Measurements from ENCODE around the gene RIC3. TPM values are rescaled to one million over a fixed set of nuclear protein-coding genes. Genes with fewer than 3 reads are reported as not detected.

Gene RIC3
- total RNA-seq, 2 experiments from 2014 or later, result 6.3 to 6.8 TPM

- no peaks in the 10 kb centered on the region for H3K36me3 Mint-ChIP-seq (ENCODE audit: low read depth)
- no peaks in the 10 kb centered on the region for H3K27me3 Mint-ChIP-seq (ENCODE audit: low read depth)
- no peaks in the 10 kb centered on the region for H3K9me3 Mint-ChIP-seq
- no peak overlapping the region for H3K4me3 Mint-ChIP-seq
- H3K27ac Mint-ChIP-seq, result no peak overlapping the region
- peaks cover 2% of the 10 kb centered on the region for H3K4me1 Mint-ChIP-seq (ENCODE audit: low read depth)
- intact Hi-C loops (cut with micrococcal nuclease), result loop anchor here (1.0 to 10.0 kb wide), 2 partner anchors 60 to 408 kb away; no protein-coding TSS in a partner anchor
- CTCF ChIA-PET, result interaction anchor here (0.6 to 10.8 kb wide), 6 partner anchors 11 to 543 kb away, joined by 3 to 90 read pairs (median 4); no protein-coding TSS in a partner anchor
- peak; percentile 69 for DNase-seq
Measured at GRCh38 chr11:8092587-8093424, 76.0 kb downstream of the RIC3 start.

- Mint-ChIP-seq H3K36me3 (ENCODE audit: low read depth) (no peaks in the 10 kb centered on the region), H3K27me3 (ENCODE audit: low read depth) (no peaks in the 10 kb centered on the region), H3K4me3 (no peak overlapping the region), H3K27ac (no peak overlapping the region), H3K4me1 (ENCODE audit: low read depth) (peaks cover 2% of the 10 kb centered on the region), H3K9me3 (no peaks in the 10 kb centered on the region)
- intact Hi-C loops (cut with micrococcal nuclease), result loop anchor here (1.0 to 10.0 kb wide), 4 partner anchors 58 to 407 kb away; no protein-coding TSS in a partner anchor
- DNase-seq, result no peak
- CTCF ChIA-PET, result interaction anchor here (0.6 to 10.8 kb wide), 9 partner anchors 8 to 199 kb away, joined by 3 to 90 read pairs (median 5); no protein-coding TSS in a partner anchor
Measured at GRCh38 chr11:8091721-8092120, 77.1 kb downstream of the RIC3 start.

- peak; percentile 60 for DNase-seq
- no peaks in the 10 kb centered on the region for H3K36me3 Mint-ChIP-seq (ENCODE audit: low read depth)
- H3K4me3 Mint-ChIP-seq, result no peak overlapping the region
- CTCF ChIA-PET, result interaction anchor here (1.0 to 10.8 kb wide), 14 partner anchors 9 to 198 kb away, joined by 3 to 90 read pairs (median 4); no protein-coding TSS in a partner anchor
- peaks cover 2% of the 10 kb centered on the region for H3K4me1 Mint-ChIP-seq (ENCODE audit: low read depth)
- intact Hi-C loops (cut with micrococcal nuclease), result loop anchor here (1.0 to 10.0 kb wide), 3 partner anchors 84 to 406 kb away; no protein-coding TSS in a partner anchor
- no peaks in the 10 kb centered on the region for H3K9me3 Mint-ChIP-seq
- no peak overlapping the region for H3K27ac Mint-ChIP-seq
- peaks cover under 1% of the 10 kb centered on the region for H3K27me3 Mint-ChIP-seq (ENCODE audit: low read depth)
Measured at GRCh38 chr11:8090756-8091155, 78.1 kb downstream of the RIC3 start.

- no peaks in the 10 kb centered on the region for H3K9me3 Mint-ChIP-seq
- intact Hi-C loops (cut with micrococcal nuclease), result loop anchor here (2.0 to 10.0 kb wide), 2 partner anchors 197 to 405 kb away; no protein-coding TSS in a partner anchor
- H3K4me3 Mint-ChIP-seq, result no peak overlapping the region
- peaks cover 2% of the 10 kb centered on the region for H3K4me1 Mint-ChIP-seq (ENCODE audit: low read depth)
- CTCF ChIA-PET, result interaction anchor here (0.6 to 10.8 kb wide), 14 partner anchors 8 to 197 kb away, joined by 3 to 90 read pairs (median 4); no protein-coding TSS in a partner anchor
- DNase-seq, result no peak
- peaks cover 4% of the 10 kb centered on the region for H3K27me3 Mint-ChIP-seq (ENCODE audit: low read depth)
- H3K27ac Mint-ChIP-seq, result no peak overlapping the region
- H3K36me3 Mint-ChIP-seq (ENCODE audit: low read depth), result no peaks in the 10 kb centered on the region
Measured at GRCh38 chr11:8089791-8090510, 78.9 kb downstream of the RIC3 start.

GRCh38 chr11:8087756-8088155, 81.1 kb downstream of the RIC3 start:
- no peaks in the 10 kb centered on the region for H3K9me3 Mint-ChIP-seq
- intact Hi-C loops (cut with micrococcal nuclease), result loop anchor here (1.0 kb wide), 1 partner anchor 81 kb away; no protein-coding TSS in a partner anchor
- H3K27ac Mint-ChIP-seq, result no peak overlapping the region
- no peak for DNase-seq
- H3K4me3 Mint-ChIP-seq, result no peak overlapping the region
- peaks cover 18% of the 10 kb centered on the region for H3K27me3 Mint-ChIP-seq (ENCODE audit: low read depth)
- H3K4me1 Mint-ChIP-seq (ENCODE audit: low read depth), result peaks cover 2% of the 10 kb centered on the region
- CTCF ChIA-PET, result interaction anchor here (1.5 to 10.8 kb wide), 5 partner anchors 11 to 101 kb away, joined by 3 to 90 read pairs (median 8); partner anchors contain the start of gene EIF3F
- no peaks in the 10 kb centered on the region for H3K36me3 Mint-ChIP-seq (ENCODE audit: low read depth)

GRCh38 chr11:8087185-8087584, 81.6 kb downstream of the RIC3 start:
- intact Hi-C loops (cut with micrococcal nuclease), result loop anchor here (1.0 kb wide), 1 partner anchor 81 kb away; no protein-coding TSS in a partner anchor
- DNase-seq, result peak; percentile 15
- CTCF ChIA-PET, result interaction anchor here (1.2 to 10.8 kb wide), 5 partner anchors 9 to 100 kb away, joined by 3 to 69 read pairs (median 4); partner anchors contain the start of gene EIF3F

GRCh38 chr11:8086571-8086970, 82.3 kb downstream of the RIC3 start:
- peaks cover 29% of the 10 kb centered on the region for H3K27me3 Mint-ChIP-seq (ENCODE audit: low read depth)
- no peaks in the 10 kb centered on the region for H3K36me3 Mint-ChIP-seq (ENCODE audit: low read depth)
- CTCF ChIA-PET, result interaction anchor here (0.7 to 10.8 kb wide), 5 partner anchors 9 to 63 kb away, joined by 3 to 69 read pairs (median 4); no protein-coding TSS in a partner anchor
- H3K9me3 Mint-ChIP-seq, result no peaks in the 10 kb centered on the region
- no peaks in the 10 kb centered on the region for H3K4me1 Mint-ChIP-seq (ENCODE audit: low read depth)
- no peak for DNase-seq
- no peak overlapping the region for H3K27ac Mint-ChIP-seq
- intact Hi-C loops (cut with micrococcal nuclease), result no loop called here
- H3K4me3 Mint-ChIP-seq, result no peak overlapping the region

More at GRCh38 chr11:8087185-8087584, 81.6 kb downstream of the RIC3 start:
- Mint-ChIP-seq H3K27me3 (ENCODE audit: low read depth) (peaks cover 23% of the 10 kb centered on the region), H3K27ac (no peak overlapping the region), H3K36me3 (ENCODE audit: low read depth) (no peaks in the 10 kb centered on the region), H3K9me3 (no peaks in the 10 kb centered on the region), H3K4me3 (no peak overlapping the region), H3K4me1 (ENCODE audit: low read depth) (no peaks in the 10 kb centered on the region)

- DNase-seq, result no peak
- intact Hi-C loops (cut with micrococcal nuclease), result no loop called here
- H3K4me3 Mint-ChIP-seq, result no peak overlapping the region
- H3K9me3 Mint-ChIP-seq, result no peaks in the 10 kb centered on the region
- H3K4me1 Mint-ChIP-seq (ENCODE audit: low read depth), result no peaks in the 10 kb centered on the region
- H3K36me3 Mint-ChIP-seq (ENCODE audit: low read depth), result no peaks in the 10 kb centered on the region
- H3K27me3 Mint-ChIP-seq (ENCODE audit: low read depth), result peaks cover 29% of the 10 kb centered on the region
- no peak overlapping the region for H3K27ac Mint-ChIP-seq
- CTCF ChIA-PET, result interaction anchor here (0.7 to 10.8 kb wide), 4 partner anchors 10 to 62 kb away, joined by 3 to 69 read pairs (median 9); no protein-coding TSS in a partner anchor
Measured at GRCh38 chr11:8086001-8086479, 82.8 kb downstream of the RIC3 start.

GRCh38 chr11:8085011-8085645, 83.7 kb downstream of the RIC3 start:
- H3K27ac Mint-ChIP-seq, result no peak overlapping the region
- H3K36me3 Mint-ChIP-seq (ENCODE audit: low read depth), result no peaks in the 10 kb centered on the region
- H3K4me1 Mint-ChIP-seq (ENCODE audit: low read depth), result no peaks in the 10 kb centered on the region
- intact Hi-C loops (cut with micrococcal nuclease), result no loop called here
- H3K9me3 Mint-ChIP-seq, result no peaks in the 10 kb centered on the region
- no peak for DNase-seq
- CTCF ChIA-PET, result interaction anchor here (0.6 to 10.8 kb wide), 3 partner anchors 13 to 192 kb away, joined by 3 to 69 read pairs (median 14); no protein-coding TSS in a partner anchor
- peaks cover 34% of the 10 kb centered on the region for H3K27me3 Mint-ChIP-seq (ENCODE audit: low read depth)
- no peak overlapping the region for H3K4me3 Mint-ChIP-seq

- Mint-ChIP-seq H3K4me1 (ENCODE audit: low read depth) (no peaks in the 10 kb centered on the region), H3K27ac (no peak overlapping the region), H3K9me3 (no peaks in the 10 kb centered on the region), H3K27me3 (ENCODE audit: low read depth) (peaks cover 39% of the 10 kb centered on the region), H3K36me3 (ENCODE audit: low read depth) (no peaks in the 10 kb centered on the region), H3K4me3 (no peak overlapping the region)
- DNase-seq, result no peak
- intact Hi-C loops (cut with micrococcal nuclease), result no loop called here
- CTCF ChIA-PET, result interaction anchor here (2.0 to 3.4 kb wide), 2 partner anchors 14 to 15 kb away, joined by 14 to 15 read pairs; no protein-coding TSS in a partner anchor
Measured at GRCh38 chr11:8084352-8084751, 84.5 kb downstream of the RIC3 start.

GRCh38 chr11:8083871-8084281, 84.9 kb downstream of the RIC3 start:
- Mint-ChIP-seq H3K4me1 (ENCODE audit: low read depth) (no peaks in the 10 kb centered on the region), H3K9me3 (no peaks in the 10 kb centered on the region), H3K27me3 (ENCODE audit: low read depth) (peaks cover 39% of the 10 kb centered on the region), H3K27ac (no peak overlapping the region), H3K36me3 (ENCODE audit: low read depth) (no peaks in the 10 kb centered on the region), H3K4me3 (no peak overlapping the region)
- no peak for DNase-seq
- CTCF ChIA-PET, result interaction anchor here (0.6 to 3.4 kb wide), 2 partner anchors 16 to 519 kb away, joined by 4 to 15 read pairs; no protein-coding TSS in a partner anchor
- intact Hi-C loops (cut with micrococcal nuclease), result no loop called here
